Stomach (tissue), 9 donors: ENCODE data around the gene PLSCR1. TPM values are rescaled to one million over a fixed set of nuclear protein-coding genes. Genes with fewer than 3 reads are reported as not detected.
A peak's percentile ranks its signal among the peaks of the same experiment; 100 is the strongest.

Experiments used
- DNase-seq, 2 donors: peaks; one replicate each; pipeline versions ENCODE4 v3.0.0 to v3.0.0-alpha.2; 2013 to 2019
- H3K27ac ChIP-seq, 5 donors: fragments of 200-600 bp in 4 of 5; sonication (generic) in 4 of 5; one replicate each; pipeline ENCODE4 v1.5.1; 2013 to 2019; ENCODE audit warnings: mild to moderate bottlenecking in 1 of 5, moderate library complexity in 1 of 5
- H3K27me3 ChIP-seq, 3 donors: fragments of 200-600 bp; sonication (generic); one replicate each; pipeline ENCODE4 v1.5.1; 2017 to 2019; ENCODE audit warnings: mixed run types in 1 of 3
- H3K36me3 ChIP-seq, 4 donors: fragments of 200-600 bp; sonication (generic); 1 replicate in 3 of 4; 2 replicates in 1 of 4; pipeline ENCODE4 v1.5.1; 2016 to 2019
- H3K4me1 ChIP-seq, 4 donors: fragments of 200-600 bp; sonication (generic); one replicate each; pipeline ENCODE4 v1.5.1; 2016 to 2019
- H3K4me3 ChIP-seq, 4 donors: fragments of 200-600 bp; sonication (generic) in 3 of 4; one replicate each; pipeline ENCODE4 v1.5.1; 2016 to 2019; ENCODE audit warnings: mild to moderate bottlenecking in 1 of 4
- H3K9me3 ChIP-seq, 4 donors: fragments of 200-600 bp; sonication (generic); one replicate each; pipeline ENCODE4 v1.5.1; 2016 to 2019
- EP300 ChIP-seq: sonication (generic); formaldehyde crosslinking; IDR thresholded peaks from one replicate; pipeline ENCODE4 v1.6.1; 2017; ENCODE audit warnings: antibody characterized with exemption
- POLR2A ChIP-seq, 4 donors: fragments of 450-650 bp; IDR thresholded peaks; one replicate each; pipeline ENCODE4 v1.6.1; 2016; ENCODE audit warnings: antibody characterized with exemption in 4 of 4, control low read depth in 2 of 4, mild to moderate bottlenecking in 1 of 4, moderate library complexity in 1 of 4
- POLR2AphosphoS5 ChIP-seq, 3 donors: sonication (generic); formaldehyde crosslinking; IDR thresholded peaks; one replicate each; pipeline ENCODE4 v1.6.1; 2016; ENCODE audit warnings: antibody characterized with exemption in 3 of 3
- WGBS, 5 donors: extraction: QIAGEN DNeasy Blood & Tissue Kit in 3 of 5; methylation state at CpG; one replicate each; pipeline versions ENCODE4 v1.1.5 to v1.1.7; 2013 to 2018; 5-methylcytosine and 5-hydroxymethylcytosine counted together
- intact Hi-C: fragments of 100-400 bp; cut with DNase I; formaldehyde crosslinking; loops from one replicate; pipeline ENCODE4 v1.15.1; 2023; ENCODE audit warnings: low total_unique reads
- polyA plus RNA-seq, 3 donors: library from polyadenylated mRNA; stranded (reverse); fragments of 200-250 nt; gene quantifications; one replicate each; pipeline ENCODE4 v1.2.3, GENCODE V29; 2013
- small RNA-seq, 4 donors: library from RNA; depleted of rRNA; stranded (forward); fragments of <200 nt; gene quantifications; one replicate each; pipeline ENCODE3, GENCODE V24; 2016
- total RNA-seq, 5 donors: library from RNA; depleted of rRNA; stranded (reverse); fragments of >200 nt; gene quantifications; one replicate each; pipeline versions ENCODE4 v1.1.0 to v1.2.3, GENCODE V29; 2014 to 2016
- TF ChIP-seq, protein P1 (sequence below), 7 experiments: fragments of 450-650 bp in 4 of 7; fragments of 200-600 bp in 3 of 7; sonication (generic) in 3 of 7; IDR thresholded peaks; one replicate each; pipeline ENCODE4 v1.5.1; 2016 to 2019; ENCODE audit warnings: antibody characterized with exemption in 7 of 7, control low read depth in 2 of 7, mild to moderate bottlenecking in 1 of 7
- donor health status: healthy with polysubstance abuse.
- donor health status: Bipolar disorder and iron deficiency.
- donor health status: healthy.

Gene PLSCR1
- total and polyA plus RNA-seq, 8 donors: 18.7 to 506 (median 70.1) TPM

DNA sequence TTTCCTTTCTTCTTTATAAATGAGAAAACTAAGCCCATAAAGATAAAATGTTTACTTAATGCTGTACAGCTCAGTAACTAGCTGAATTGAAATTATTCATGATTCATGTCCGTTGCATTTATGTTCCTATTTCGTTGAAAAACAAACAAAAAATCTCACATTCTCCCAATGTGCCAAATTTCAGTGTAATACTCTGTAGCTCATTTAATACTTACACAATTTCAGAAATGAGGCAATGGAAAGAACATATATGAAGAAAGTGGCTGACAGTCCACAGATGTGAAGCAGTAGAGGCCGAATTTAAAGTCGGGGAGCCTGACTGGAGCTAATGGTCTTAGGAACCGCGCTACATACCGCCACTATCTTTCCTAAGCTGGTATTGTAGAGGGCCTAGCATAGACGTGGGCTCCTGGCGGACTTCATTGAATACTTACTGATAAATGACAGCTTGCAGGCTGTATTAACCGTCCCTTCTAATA is 75.7 kb downstream of the PLSCR1 start:
- H3K4me3 ChIP-seq: peak overlapping the region; percentile 62 to 69 (median 66)
- TF ChIP-seq POLR2AphosphoS5 (IDR thresholded peaks at IDR 0.05): no peak
- no peak for TF ChIP-seq POLR2A (IDR thresholded peaks at IDR 0.05)
- TF ChIP-seq EP300: no peak
- TF ChIP-seq, protein P1, sequence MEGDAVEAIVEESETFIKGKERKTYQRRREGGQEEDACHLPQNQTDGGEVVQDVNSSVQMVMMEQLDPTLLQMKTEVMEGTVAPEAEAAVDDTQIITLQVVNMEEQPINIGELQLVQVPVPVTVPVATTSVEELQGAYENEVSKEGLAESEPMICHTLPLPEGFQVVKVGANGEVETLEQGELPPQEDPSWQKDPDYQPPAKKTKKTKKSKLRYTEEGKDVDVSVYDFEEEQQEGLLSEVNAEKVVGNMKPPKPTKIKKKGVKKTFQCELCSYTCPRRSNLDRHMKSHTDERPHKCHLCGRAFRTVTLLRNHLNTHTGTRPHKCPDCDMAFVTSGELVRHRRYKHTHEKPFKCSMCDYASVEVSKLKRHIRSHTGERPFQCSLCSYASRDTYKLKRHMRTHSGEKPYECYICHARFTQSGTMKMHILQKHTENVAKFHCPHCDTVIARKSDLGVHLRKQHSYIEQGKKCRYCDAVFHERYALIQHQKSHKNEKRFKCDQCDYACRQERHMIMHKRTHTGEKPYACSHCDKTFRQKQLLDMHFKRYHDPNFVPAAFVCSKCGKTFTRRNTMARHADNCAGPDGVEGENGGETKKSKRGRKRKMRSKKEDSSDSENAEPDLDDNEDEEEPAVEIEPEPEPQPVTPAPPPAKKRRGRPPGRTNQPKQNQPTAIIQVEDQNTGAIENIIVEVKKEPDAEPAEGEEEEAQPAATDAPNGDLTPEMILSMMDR (IDR thresholded peaks at IDR 0.05): no peak
- DNase-seq: peak in 1 of 2 donors; percentile 52
- H3K36me3 ChIP-seq: no peaks in the 10 kb centered on the region
- H3K9me3 ChIP-seq: no peaks in the 10 kb centered on the region
- no peaks in the 10 kb centered on the region for H3K27me3 ChIP-seq
- WGBS, 5 donors: 49 to 77% (median 73%) methylated on average over 10 of the region's 10 CpGs
- peaks cover 0 to 38% (median 15%) of the 10 kb centered on the region in 4 donors for H3K4me1 ChIP-seq
- intact Hi-C loops: no loop called here
- peak overlapping the region; percentile 86 to 94 (median 89) for H3K27ac ChIP-seq

DNA sequence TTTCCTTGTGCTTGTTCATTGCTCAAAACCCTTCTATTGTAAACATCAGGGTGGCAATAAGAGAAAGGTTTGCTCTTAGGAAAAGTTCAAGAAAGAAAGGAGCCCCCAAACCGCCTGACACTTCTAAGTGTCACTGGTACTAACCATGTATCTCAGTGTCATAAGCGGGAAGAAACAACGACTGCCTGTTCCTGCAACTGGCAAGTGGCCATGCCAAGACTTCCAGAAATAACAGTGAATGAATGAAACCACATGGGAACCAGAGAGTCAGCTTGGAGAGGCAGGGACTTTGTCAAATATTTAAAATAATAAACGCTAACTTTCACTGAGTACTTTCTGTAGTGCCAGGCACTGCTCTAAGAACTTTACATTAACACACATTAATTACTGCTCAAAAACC is 76.2 kb downstream of the PLSCR1 start:
- Histone ChIP-seq H3K4me3 (no peak overlapping the region), H3K27me3 (no peaks in the 10 kb centered on the region), H3K36me3 (no peaks in the 10 kb centered on the region), H3K27ac (peak overlapping the region in 4 of 5 donors; percentile 86 to 94 (median 88)), H3K4me1 (peaks cover 0 to 38% (median 15%) of the 10 kb centered on the region in 4 donors), H3K9me3 (no peaks in the 10 kb centered on the region)
- intact Hi-C loops: no loop called here
- DNase-seq: peak in 1 of 2 donors; percentile 47
- WGBS, 5 donors: 21 to 52% (median 33%) methylated on average over 4 of the region's 4 CpGs
- no peak for TF ChIP-seq POLR2AphosphoS5 (IDR thresholded peaks at IDR 0.05)
- TF ChIP-seq POLR2A (IDR thresholded peaks at IDR 0.05): no peak
- TF ChIP-seq, protein P1 (IDR thresholded peaks at IDR 0.05): no peak
- no peak for TF ChIP-seq EP300

DNA sequence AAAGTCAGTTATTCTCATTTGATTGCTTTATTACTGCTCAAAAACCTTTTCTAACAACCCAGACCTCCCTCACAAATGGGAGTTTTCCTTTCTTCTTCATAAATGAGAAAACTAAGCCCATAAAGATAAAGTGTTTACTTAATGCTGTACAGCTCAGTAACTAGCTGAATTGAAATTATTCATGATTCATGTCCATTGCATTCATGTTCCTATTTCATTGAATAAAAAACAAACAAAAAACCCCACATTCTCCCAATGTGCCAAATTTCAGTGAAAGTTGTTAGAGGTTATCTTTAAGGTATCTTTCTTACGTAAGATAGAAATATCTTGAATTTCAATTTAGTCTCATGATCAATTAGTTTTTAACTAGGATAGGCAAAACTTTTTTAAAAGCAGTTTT is 77.8 kb downstream of the PLSCR1 start:
- no peaks in the 10 kb centered on the region for H3K27me3 ChIP-seq
- WGBS, 5 donors: 0 to 11% (median 0%) methylated on average over 1 of the region's 1 CpG
- peaks cover 0 to 38% (median 15%) of the 10 kb centered on the region in 4 donors for H3K4me1 ChIP-seq
- intact Hi-C loops: no loop called here
- TF ChIP-seq, protein P1 (IDR thresholded peaks at IDR 0.05): no peak
- TF ChIP-seq POLR2A (IDR thresholded peaks at IDR 0.05) (no peak), EP300 (no peak), POLR2AphosphoS5 (IDR thresholded peaks at IDR 0.05) (no peak)
- no peaks in the 10 kb centered on the region for H3K9me3 ChIP-seq
- H3K4me3 ChIP-seq: no peak overlapping the region
- no peak for DNase-seq
- no peak overlapping the region for H3K27ac ChIP-seq
- H3K36me3 ChIP-seq: no peaks in the 10 kb centered on the region

DNA sequence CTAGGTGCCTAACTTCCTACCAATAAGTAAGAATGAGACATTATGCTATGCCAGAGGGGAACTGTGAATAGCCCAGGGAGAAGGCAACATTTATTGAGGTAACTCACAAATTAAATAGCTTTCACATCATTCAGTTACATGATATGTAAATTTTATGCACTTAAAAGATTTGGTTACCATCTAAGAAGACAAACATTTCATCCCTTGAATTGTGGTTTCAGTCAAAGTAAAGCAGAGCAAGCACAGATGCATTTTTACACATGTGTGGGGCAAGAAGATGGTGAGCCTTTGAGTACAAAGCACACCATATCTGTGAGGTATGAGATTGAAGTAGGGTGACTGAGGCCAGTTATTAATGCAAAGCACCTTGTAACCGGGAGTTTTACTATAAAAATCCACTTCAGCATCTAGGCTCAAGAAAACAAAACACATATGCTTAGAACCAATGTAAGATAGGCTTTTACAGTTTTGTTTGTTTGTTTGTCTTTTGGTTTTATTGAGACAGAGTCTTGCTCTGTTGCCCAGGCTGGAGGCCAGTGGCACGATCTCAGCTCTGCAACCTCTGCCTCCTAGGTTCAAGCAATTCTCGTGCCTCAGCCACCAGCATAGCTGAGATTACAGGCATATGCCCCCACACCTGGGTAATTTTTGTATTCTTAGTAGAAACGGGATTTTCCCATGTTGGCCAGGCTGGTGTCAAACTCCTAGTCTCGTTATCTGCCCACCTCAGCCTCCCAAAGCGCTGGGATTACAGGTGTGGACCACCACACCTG is 78.5 kb downstream of the PLSCR1 start:
- Histone ChIP-seq H3K4me3 (no peak overlapping the region), H3K27me3 (no peaks in the 10 kb centered on the region), H3K9me3 (no peaks in the 10 kb centered on the region), H3K4me1 (peaks cover 0 to 38% (median 15%) of the 10 kb centered on the region in 4 donors), H3K36me3 (no peaks in the 10 kb centered on the region), H3K27ac (no peak overlapping the region)
- intact Hi-C loops: no loop called here
- DNase-seq: no peak
- TF ChIP-seq EP300 (no peak), POLR2A (IDR thresholded peaks at IDR 0.05) (no peak), POLR2AphosphoS5 (IDR thresholded peaks at IDR 0.05) (no peak)
- TF ChIP-seq, protein P1 (IDR thresholded peaks at IDR 0.05): no peak
- 77 to 90% (median 82%) methylated on average over 6 of the region's 6 CpGs for WGBS, 5 donors

Small RNAs within 50 kb of the gene (small RNA-seq; reads per million reads assigned to genes)
- gene RNU6-428P: 0 reads per million in 4 donors

Other genes starting within 250 kb of the PLSCR1 start
- under 1 TPM in 1 of 5 donors, not detected in 4; 0.73 TPM for gene PLSCR2, start 75.0 kb downstream of the PLSCR1 start, total RNA-seq
- under 1 TPM in 1 of 3 donors, not detected in 2; 0.20 TPM for gene PLSCR2, start 75.0 kb downstream of the PLSCR1 start, polyA plus RNA-seq
- not detected for gene PLSCR5, start 60.7 kb upstream of the PLSCR1 start, total RNA-seq
- gene PLSCR5, start 60.7 kb upstream of the PLSCR1 start, polyA plus RNA-seq: not detected